AG10803 (cell line): ENCODE measurements around the gene CHCHD1.
A peak's percentile ranks its signal among the peaks of the same experiment; 100 is the strongest.
"Not testable (repeated sequence)": the region's sequence is repeated elsewhere in the genome, so short reads cannot be mapped to it uniquely, and the experiment has no call there.

ENCODE experiments used
- DNase-seq: peaks from one replicate; pipeline ENCODE4 v3.0.0; 2010; ENCODE audit warnings: low read depth
- H3K4me3 ChIP-seq: 2 replicates; pipeline ENCODE4 v1.5.1; 2011; ENCODE audit warnings: mild to moderate bottlenecking, low read length, control low read depth
- CTCF ChIP-seq: conservative IDR thresholded peaks from 2 replicates; pipeline ENCODE4 v1.5.1; 2011; ENCODE audit warnings: mild to moderate bottlenecking, low read length, control low read depth, inconsistent platforms

CHCHD1 gene

GRCh38 chr10:73781879-73782748, at the start of gene CHCHD1:
TSS of gene CHCHD1 (plus strand) at chr10:73782048. CDS start at chr10:73782076, 28 bp downstream.
- TF ChIP-seq CTCF = no peak
- H3K4me3 ChIP-seq = peak within 1 kb of the TSS; percentile 88
- peak; percentile 83 for DNase-seq

- DNase-seq = no peak
- no peak for TF ChIP-seq CTCF
- H3K4me3 ChIP-seq = no peak overlapping the region
Measured at GRCh38 chr10:73732426-73732825, 49.4 kb upstream of the CHCHD1 start.

GRCh38 chr10:73732931-73733623, 48.8 kb upstream of the CHCHD1 start:
- H3K4me3 ChIP-seq = no peak overlapping the region
- no peak for DNase-seq
- TF ChIP-seq CTCF = no peak

- no peak for DNase-seq
- no peak for TF ChIP-seq CTCF
- no peak overlapping the region for H3K4me3 ChIP-seq
Measured at GRCh38 chr10:73734028-73734720, 47.7 kb upstream of the CHCHD1 start.

- no peak overlapping the region for H3K4me3 ChIP-seq
- no peak for DNase-seq
- no peak for TF ChIP-seq CTCF
Measured at GRCh38 chr10:73734796-73735305, 47.0 kb upstream of the CHCHD1 start.

- H3K4me3 ChIP-seq, DNase-seq: not testable (repeated sequence)
Measured at GRCh38 chr10:73740501-73741254, 41.2 kb upstream of the CHCHD1 start.

- no peak for DNase-seq
- no peak for TF ChIP-seq CTCF
- no peak overlapping the region for H3K4me3 ChIP-seq
Measured at GRCh38 chr10:73742454-73742734, 39.5 kb upstream of the CHCHD1 start.
